ENCODE results near the gene CELSR1.

The CELSR1 gene

GRCh38 chr22:46401370-46401769 is 136.1 kb downstream of the CELSR1 start:
- Histone ChIP-seq H3K27ac (replicated peaks; ENCODE audit: low read length) (no peak overlapping the region), H3K27me3 (ENCODE audit: control insufficient read depth in 3 of 3, insufficient read depth in 3 of 3, low read depth in 1 of 3, low read length in 3 of 3) (peaks cover 0 to 2% (median 0%) of the 10 kb centered on the region in 3 experiments), H3K9ac (ENCODE audit: low read depth, low read length, poor library complexity) (no peak overlapping the region), H2BK15ac (ENCODE audit: low read length) (no peak overlapping the region), H3K4ac (ENCODE audit: low read length) (no peak overlapping the region), H3K18ac (ENCODE audit: low read length) (peak overlapping the region; percentile 39), H3K4me1 (ENCODE audit: control insufficient read depth in 2 of 2, insufficient read depth in 1 of 2, low read depth in 1 of 2, low read length in 2 of 2) (no peaks in the 10 kb centered on the region), H3K4me3 (ENCODE audit: low read length in 2 of 2) (no peak overlapping the region), H2BK12ac (ENCODE audit: low read length) (no peak overlapping the region), H2BK5ac (ENCODE audit: low read length) (no peak overlapping the region), H3K4me2 (ENCODE audit: insufficient read depth, low read length, poor library complexity, severe bottlenecking) (no peak overlapping the region), H3K9me3 (replicated peaks in 1 of 2; ENCODE audit: control insufficient read depth in 2 of 2, insufficient read depth in 1 of 2, low read depth in 1 of 2, low read length in 2 of 2) (no peaks in the 10 kb centered on the region), H4K8ac (ENCODE audit: low read depth, low read length) (no peak overlapping the region), H3K79me1 (ENCODE audit: low read depth, low read length) (no peaks in the 10 kb centered on the region), H3K14ac (ENCODE audit: low read length) (peak overlapping the region; percentile 57), H3K36me3 (replicated peaks in 1 of 2; ENCODE audit: control insufficient read depth in 2 of 2, insufficient read depth in 2 of 2, low read length in 2 of 2) (peaks cover 2 to 18% of the 10 kb centered on the region in 2 donors), H3K23ac (ENCODE audit: low read depth, low read length, poor library complexity) (no peak overlapping the region), H4K91ac (ENCODE audit: low read depth, low read length, poor library complexity) (no peak overlapping the region), H2AFZ (ENCODE audit: low read length) (no peak overlapping the region), H2BK120ac (ENCODE audit: low read depth, low read length) (no peak overlapping the region), H2AK5ac (ENCODE audit: low read depth, low read length) (no peak overlapping the region)
- no CpG with 5 or more reads among the region's 10 CpGs for WGBS, 2 donors (ENCODE audit: extremely low coverage in 2 of 2, insufficient read length in 2 of 2, insufficient replicate concordance in 1 of 2)
- DNase-seq (ENCODE audit: low spot score): no peak

GRCh38 chr22:46399251-46400024 is 138.0 kb downstream of the CELSR1 start:
- no peaks in the 10 kb centered on the region for H3K4me1 ChIP-seq (ENCODE audit: control insufficient read depth in 2 of 2, insufficient read depth in 1 of 2, low read depth in 1 of 2, low read length in 2 of 2)
- peaks cover 0 to 2% (median 0%) of the 10 kb centered on the region in 3 experiments for H3K27me3 ChIP-seq (ENCODE audit: control insufficient read depth in 3 of 3, insufficient read depth in 3 of 3, low read depth in 1 of 3, low read length in 3 of 3)
- H3K14ac ChIP-seq (ENCODE audit: low read length): peak overlapping the region; percentile 94
- H2BK120ac ChIP-seq (ENCODE audit: low read depth, low read length): peak overlapping the region; percentile 72
- H2BK5ac ChIP-seq (ENCODE audit: low read length): no peak overlapping the region
- H3K36me3 ChIP-seq (replicated peaks in 1 of 2; ENCODE audit: control insufficient read depth in 2 of 2, insufficient read depth in 2 of 2, low read length in 2 of 2): peaks cover 2 to 21% of the 10 kb centered on the region in 2 donors
- no peak overlapping the region for H2AFZ ChIP-seq (ENCODE audit: low read length)
- no peak overlapping the region for H4K8ac ChIP-seq (ENCODE audit: low read depth, low read length)
- no peak overlapping the region for H2BK15ac ChIP-seq (ENCODE audit: low read length)
- no peak overlapping the region for H3K4me3 ChIP-seq (ENCODE audit: low read length in 2 of 2)
- no peak overlapping the region for H3K4ac ChIP-seq (ENCODE audit: low read length)
- H3K27ac ChIP-seq (replicated peaks; ENCODE audit: low read length): no peak overlapping the region
- H3K9me3 ChIP-seq (replicated peaks in 1 of 2; ENCODE audit: control insufficient read depth in 2 of 2, insufficient read depth in 1 of 2, low read depth in 1 of 2, low read length in 2 of 2): no peaks in the 10 kb centered on the region
- DNase-seq (ENCODE audit: low spot score): no peak
- H3K23ac ChIP-seq (ENCODE audit: low read depth, low read length, poor library complexity): peak overlapping the region; percentile 63
- no peaks in the 10 kb centered on the region for H3K79me1 ChIP-seq (ENCODE audit: low read depth, low read length)
- H4K91ac ChIP-seq (ENCODE audit: low read depth, low read length, poor library complexity): no peak overlapping the region
- no peak overlapping the region for H3K4me2 ChIP-seq (ENCODE audit: insufficient read depth, low read length, poor library complexity, severe bottlenecking)
- H3K18ac ChIP-seq (ENCODE audit: low read length): no peak overlapping the region
- H3K9ac ChIP-seq (ENCODE audit: low read depth, low read length, poor library complexity): no peak overlapping the region
- H2AK5ac ChIP-seq (ENCODE audit: low read depth, low read length): peak overlapping the region; percentile 69
- H2BK12ac ChIP-seq (ENCODE audit: low read length): no peak overlapping the region
- no CpG with 5 or more reads among the region's 16 CpGs for WGBS, 2 donors (ENCODE audit: extremely low coverage in 2 of 2, insufficient read length in 2 of 2, insufficient replicate concordance in 1 of 2)

- Histone ChIP-seq H3K4me1 (ENCODE audit: control insufficient read depth in 2 of 2, insufficient read depth in 1 of 2, low read depth in 1 of 2, low read length in 2 of 2) (no peaks in the 10 kb centered on the region), H4K8ac (ENCODE audit: low read depth, low read length) (no peak overlapping the region), H3K27me3 (ENCODE audit: control insufficient read depth in 3 of 3, insufficient read depth in 3 of 3, low read depth in 1 of 3, low read length in 3 of 3) (peaks cover 0 to 2% (median 0%) of the 10 kb centered on the region in 3 experiments), H3K27ac (replicated peaks; ENCODE audit: low read length) (no peak overlapping the region), H3K18ac (ENCODE audit: low read length) (peak overlapping the region; percentile 68), H4K91ac (ENCODE audit: low read depth, low read length, poor library complexity) (no peak overlapping the region), H2AFZ (ENCODE audit: low read length) (no peak overlapping the region), H3K79me1 (ENCODE audit: low read depth, low read length) (no peaks in the 10 kb centered on the region), H3K4ac (ENCODE audit: low read length) (no peak overlapping the region), H2BK120ac (ENCODE audit: low read depth, low read length) (no peak overlapping the region), H3K36me3 (replicated peaks in 1 of 2; ENCODE audit: control insufficient read depth in 2 of 2, insufficient read depth in 2 of 2, low read length in 2 of 2) (peaks cover 4 to 28% of the 10 kb centered on the region in 2 donors), H2BK15ac (ENCODE audit: low read length) (no peak overlapping the region), H3K9me3 (replicated peaks in 1 of 2; ENCODE audit: control insufficient read depth in 2 of 2, insufficient read depth in 1 of 2, low read depth in 1 of 2, low read length in 2 of 2) (peaks cover 0 to 2% of the 10 kb centered on the region in 2 donors), H3K9ac (ENCODE audit: low read depth, low read length, poor library complexity) (no peak overlapping the region), H2AK5ac (ENCODE audit: low read depth, low read length) (no peak overlapping the region), H3K4me2 (ENCODE audit: insufficient read depth, low read length, poor library complexity, severe bottlenecking) (no peak overlapping the region), H3K14ac (ENCODE audit: low read length) (no peak overlapping the region), H2BK5ac (ENCODE audit: low read length) (peak overlapping the region; percentile 22), H3K23ac (ENCODE audit: low read depth, low read length, poor library complexity) (no peak overlapping the region), H2BK12ac (ENCODE audit: low read length) (no peak overlapping the region), H3K4me3 (ENCODE audit: low read length in 2 of 2) (no peak overlapping the region)
- no peak for DNase-seq (ENCODE audit: low spot score)
- WGBS, 2 donors (ENCODE audit: extremely low coverage in 2 of 2, insufficient read length in 2 of 2, insufficient replicate concordance in 1 of 2): no CpG with 5 or more reads among the region's 19 CpGs
Observed at GRCh38 chr22:46397951-46398350, 139.5 kb downstream of the CELSR1 start.

- no peak overlapping the region for H3K4me3 ChIP-seq (ENCODE audit: low read length in 2 of 2)
- H3K27ac ChIP-seq (replicated peaks; ENCODE audit: low read length): no peak overlapping the region
- H3K4me1 ChIP-seq (ENCODE audit: control insufficient read depth in 2 of 2, insufficient read depth in 1 of 2, low read depth in 1 of 2, low read length in 2 of 2): no peaks in the 10 kb centered on the region
- H3K23ac ChIP-seq (ENCODE audit: low read depth, low read length, poor library complexity): no peak overlapping the region
- H3K9ac ChIP-seq (ENCODE audit: low read depth, low read length, poor library complexity): no peak overlapping the region
- no peak overlapping the region for H2BK15ac ChIP-seq (ENCODE audit: low read length)
- H3K27me3 ChIP-seq (ENCODE audit: control insufficient read depth in 3 of 3, insufficient read depth in 3 of 3, low read depth in 1 of 3, low read length in 3 of 3): peaks cover 0 to 2% (median 0%) of the 10 kb centered on the region in 3 experiments
- H3K18ac ChIP-seq (ENCODE audit: low read length): no peak overlapping the region
- WGBS, 2 donors (ENCODE audit: extremely low coverage in 2 of 2, insufficient read length in 2 of 2, insufficient replicate concordance in 1 of 2): no CpG with 5 or more reads among the region's 18 CpGs
- H3K14ac ChIP-seq (ENCODE audit: low read length): no peak overlapping the region
- H3K4me2 ChIP-seq (ENCODE audit: insufficient read depth, low read length, poor library complexity, severe bottlenecking): no peak overlapping the region
- no peak overlapping the region for H2BK12ac ChIP-seq (ENCODE audit: low read length)
- H3K79me1 ChIP-seq (ENCODE audit: low read depth, low read length): no peaks in the 10 kb centered on the region
- no peak for DNase-seq (ENCODE audit: low spot score)
- H2BK120ac ChIP-seq (ENCODE audit: low read depth, low read length): no peak overlapping the region
- no peak overlapping the region for H3K4ac ChIP-seq (ENCODE audit: low read length)
- no peak overlapping the region for H4K91ac ChIP-seq (ENCODE audit: low read depth, low read length, poor library complexity)
- peaks cover 4 to 31% of the 10 kb centered on the region in 2 donors for H3K36me3 ChIP-seq (replicated peaks in 1 of 2; ENCODE audit: control insufficient read depth in 2 of 2, insufficient read depth in 2 of 2, low read length in 2 of 2)
- H2AK5ac ChIP-seq (ENCODE audit: low read depth, low read length): no peak overlapping the region
- H2AFZ ChIP-seq (ENCODE audit: low read length): no peak overlapping the region
- peaks cover 0 to 2% of the 10 kb centered on the region in 2 donors for H3K9me3 ChIP-seq (replicated peaks in 1 of 2; ENCODE audit: control insufficient read depth in 2 of 2, insufficient read depth in 1 of 2, low read depth in 1 of 2, low read length in 2 of 2)
- peak overlapping the region; percentile 22 for H2BK5ac ChIP-seq (ENCODE audit: low read length)
- H4K8ac ChIP-seq (ENCODE audit: low read depth, low read length): no peak overlapping the region
Observed at GRCh38 chr22:46397514-46397913, 139.9 kb downstream of the CELSR1 start.

All from neuronal stem cell (in vitro differentiated cells).